Measurements from ENCODE around the gene BLVRB.

Gene BLVRB

GRCh38 chr19:40414542-40415535, 50.7 kb downstream of the BLVRB start:
- no peak overlapping the region for H3K27ac ChIP-seq (replicated peaks)
- no peak for TF ChIP-seq REST (IDR thresholded peaks at IDR 0.05; ENCODE audit: insufficient replicate concordance, low read depth)
- no peak for TF ChIP-seq SPI1 (IDR thresholded peaks at IDR 0.05; ENCODE audit: borderline replicate concordance, low read depth)
- no peak for TF ChIP-seq POLR2AphosphoS5 (IDR thresholded peaks at IDR 0.05; ENCODE audit: low read depth)
- TF ChIP-seq GABPA (IDR thresholded peaks at IDR 0.05; ENCODE audit: low read depth), result no peak
- TF ChIP-seq CTCF (IDR thresholded peaks at IDR 0.05; ENCODE audit: insufficient read depth, low read length), result no peak
- no peaks in the 10 kb centered on the region for H3K27me3 ChIP-seq (ENCODE audit: insufficient read depth, poor library complexity, severe bottlenecking)
- no peak overlapping the region for H3K4me3 ChIP-seq (replicated peaks; ENCODE audit: insufficient read depth, low read length)
- DNase-seq (ENCODE audit: low read depth in 1 of 2, low spot score in 1 of 2), result no peak

GRCh38 chr19:40413291-40413845, 52.2 kb downstream of the BLVRB start, which contains the start of gene PRX:
TSS of gene PRX (minus strand) at chr19:40413378. CDS start at chr19:40407932, 5,446 bp downstream.
- Histone ChIP-seq H3K27me3 (ENCODE audit: insufficient read depth, poor library complexity, severe bottlenecking) (no peaks in the 10 kb centered on the region), H3K4me3 (replicated peaks; ENCODE audit: insufficient read depth, low read length) (no peak within 1 kb of the TSS), H3K27ac (replicated peaks) (no peak within 1 kb of the TSS)
- no peak for DNase-seq (ENCODE audit: low read depth in 1 of 2, low spot score in 1 of 2)
- TF ChIP-seq CTCF (IDR thresholded peaks at IDR 0.05; ENCODE audit: insufficient read depth, low read length), result no peak
- TF ChIP-seq GABPA (IDR thresholded peaks at IDR 0.05; ENCODE audit: low read depth), result no peak
- TF ChIP-seq SPI1 (IDR thresholded peaks at IDR 0.05; ENCODE audit: borderline replicate concordance, low read depth), result no peak
- no peak for TF ChIP-seq REST (IDR thresholded peaks at IDR 0.05; ENCODE audit: insufficient replicate concordance, low read depth)
- TF ChIP-seq POLR2AphosphoS5 (IDR thresholded peaks at IDR 0.05; ENCODE audit: low read depth), result no peak

- TF ChIP-seq GABPA (IDR thresholded peaks at IDR 0.05; ENCODE audit: low read depth) (no peak), POLR2AphosphoS5 (IDR thresholded peaks at IDR 0.05; ENCODE audit: low read depth) (no peak), REST (IDR thresholded peaks at IDR 0.05; ENCODE audit: insufficient replicate concordance, low read depth) (no peak), SPI1 (IDR thresholded peaks at IDR 0.05; ENCODE audit: borderline replicate concordance, low read depth) (no peak), CTCF (IDR thresholded peaks at IDR 0.05; ENCODE audit: insufficient read depth, low read length) (no peak)
- H3K27me3 ChIP-seq (ENCODE audit: insufficient read depth, poor library complexity, severe bottlenecking), result no peaks in the 10 kb centered on the region
- DNase-seq (ENCODE audit: low read depth in 1 of 2, low spot score in 1 of 2), result no peak
- no peak overlapping the region for H3K27ac ChIP-seq (replicated peaks)
- H3K4me3 ChIP-seq (replicated peaks; ENCODE audit: insufficient read depth, low read length), result no peak overlapping the region
Observed at GRCh38 chr19:40412866-40413265, 52.7 kb downstream of the BLVRB start.
